Bronchial epithelial cell (primary cell): ENCODE results near the gene UBQLN1. TPM values are rescaled to one million over a fixed set of nuclear protein-coding genes. Genes with fewer than 3 reads are reported as not detected.

Experiments used
- DNase-seq: peaks from one replicate; pipeline ENCODE4 v3.0.0-alpha.2; 2010; ENCODE audit warnings: low read depth
- FAIRE-seq: peaks from 2 replicates; lab custom pipeline; 2011; peaks lifted over from hg19 to GRCh38; lab: Jason Lieb, UNC
- H3K27me3 ChIP-seq: 2 replicates; pipeline ENCODE4 v1.5.1; 2011; ENCODE audit warnings: low read length; ENCODE audit not compliant: control insufficient read depth, insufficient read depth
- H3K36me3 ChIP-seq: 2 replicates; pipeline ENCODE4 v1.5.1; 2011; ENCODE audit warnings: low read length; ENCODE audit not compliant: control insufficient read depth, insufficient read depth
- H3K4me3 ChIP-seq: 2 replicates; pipeline ENCODE4 v1.5.1; 2011; ENCODE audit warnings: mild to moderate bottlenecking, low read depth, low read length, control low read depth
- CTCF ChIP-seq: IDR thresholded peaks from 2 replicates; pipeline ENCODE4 v1.5.1; 2011; ENCODE audit warnings: mild to moderate bottlenecking, moderate library complexity, low read length, control low read depth, inconsistent platforms; ENCODE audit not compliant: insufficient read depth, severe bottlenecking
- total RNA-seq: library from RNA; depleted of rRNA; stranded (reverse); fragments of >200 nt; gene quantifications from 2 replicates; pipeline ENCODE4 v1.2.1, GENCODE V29; 2014

The UBQLN1 gene
- total RNA-seq, 1 donor from 2014 or later = 96.4 TPM

GRCh38 chr9:83699615-83700014 lies 8.1 kb downstream of the UBQLN1 start:
- DNase-seq (no peak), FAIRE-seq (no peak)
- TF ChIP-seq CTCF = no peak
- H3K27me3 ChIP-seq = no peaks in the 10 kb centered on the region
- H3K36me3 ChIP-seq = no peaks in the 10 kb centered on the region
- H3K4me3 ChIP-seq = no peak overlapping the region

- H3K27me3 ChIP-seq = no peaks in the 10 kb centered on the region
Measured at GRCh38 chr9:83698976-83699585, 8.7 kb downstream of the UBQLN1 start.

GRCh38 chr9:83691492-83691891 lies 16.3 kb downstream of the UBQLN1 start:
- Histone ChIP-seq H3K36me3 (no peaks in the 10 kb centered on the region), H3K4me3 (no peak overlapping the region), H3K27me3 (no peaks in the 10 kb centered on the region)
- TF ChIP-seq CTCF = no peak
- FAIRE-seq (no peak), DNase-seq (no peak)

More at GRCh38 chr9:83698976-83699585, 8.7 kb downstream of the UBQLN1 start:
- H3K36me3 ChIP-seq = no peaks in the 10 kb centered on the region
- TF ChIP-seq CTCF = no peak
- DNase-seq (no peak), FAIRE-seq (no peak)
- H3K4me3 ChIP-seq = no peak overlapping the region

GRCh38 chr9:83688921-83689320 lies 18.8 kb downstream of the UBQLN1 start:
- no peak for TF ChIP-seq CTCF
- Histone ChIP-seq H3K36me3 (no peaks in the 10 kb centered on the region), H3K27me3 (no peaks in the 10 kb centered on the region), H3K4me3 (no peak overlapping the region)
- FAIRE-seq = no peak
- no peak for DNase-seq

GRCh38 chr9:83681490-83681889 lies 26.3 kb downstream of the UBQLN1 start:
- peaks cover 10% of the 10 kb centered on the region for H3K36me3 ChIP-seq
- no peaks in the 10 kb centered on the region for H3K27me3 ChIP-seq
- DNase-seq (no peak), FAIRE-seq (no peak)
- H3K4me3 ChIP-seq = no peak overlapping the region
- TF ChIP-seq CTCF = no peak

- no peak for TF ChIP-seq CTCF
- H3K4me3 ChIP-seq = no peak overlapping the region
- FAIRE-seq = no peak
- H3K36me3 ChIP-seq = peaks cover 12% of the 10 kb centered on the region
- no peaks in the 10 kb centered on the region for H3K27me3 ChIP-seq
- no peak for DNase-seq
Measured at GRCh38 chr9:83680233-83680632, 27.5 kb downstream of the UBQLN1 start.
